Activated T-cell treated with anti-CD3 and anti-CD28 coated beads, Interleukin-2, amount 50 U/mL, for 24 hours (primary cell): ENCODE measurements around the gene EXD3.

Experiments
- DNase-seq: peaks from one replicate; pipeline ENCODE4 v3.0.0-alpha.2; 2020
- H3K27ac Mint-ChIP-seq: 2 replicates; pipeline ENCODE4 v1.8.0; 2020; ENCODE audit warnings: mild to moderate bottlenecking, mixed read lengths
- H3K27me3 Mint-ChIP-seq: 2 replicates; pipeline ENCODE4 v1.8.0; 2020; ENCODE audit warnings: mixed read lengths
- H3K36me3 Mint-ChIP-seq: 2 replicates; pipeline ENCODE4 v1.8.0; 2020; ENCODE audit warnings: low read depth, mixed read lengths
- H3K4me1 Mint-ChIP-seq: 2 replicates; pipeline ENCODE4 v1.8.0; 2020; ENCODE audit warnings: low read depth, mixed read lengths
- H3K4me3 Mint-ChIP-seq: 2 replicates; pipeline ENCODE4 v1.8.0; 2020; ENCODE audit warnings: mild to moderate bottlenecking, moderate library complexity, mixed read lengths
- H3K9me3 Mint-ChIP-seq: 2 replicates; pipeline ENCODE4 v1.8.0; 2020; ENCODE audit warnings: mixed read lengths

Gene EXD3

DNA sequence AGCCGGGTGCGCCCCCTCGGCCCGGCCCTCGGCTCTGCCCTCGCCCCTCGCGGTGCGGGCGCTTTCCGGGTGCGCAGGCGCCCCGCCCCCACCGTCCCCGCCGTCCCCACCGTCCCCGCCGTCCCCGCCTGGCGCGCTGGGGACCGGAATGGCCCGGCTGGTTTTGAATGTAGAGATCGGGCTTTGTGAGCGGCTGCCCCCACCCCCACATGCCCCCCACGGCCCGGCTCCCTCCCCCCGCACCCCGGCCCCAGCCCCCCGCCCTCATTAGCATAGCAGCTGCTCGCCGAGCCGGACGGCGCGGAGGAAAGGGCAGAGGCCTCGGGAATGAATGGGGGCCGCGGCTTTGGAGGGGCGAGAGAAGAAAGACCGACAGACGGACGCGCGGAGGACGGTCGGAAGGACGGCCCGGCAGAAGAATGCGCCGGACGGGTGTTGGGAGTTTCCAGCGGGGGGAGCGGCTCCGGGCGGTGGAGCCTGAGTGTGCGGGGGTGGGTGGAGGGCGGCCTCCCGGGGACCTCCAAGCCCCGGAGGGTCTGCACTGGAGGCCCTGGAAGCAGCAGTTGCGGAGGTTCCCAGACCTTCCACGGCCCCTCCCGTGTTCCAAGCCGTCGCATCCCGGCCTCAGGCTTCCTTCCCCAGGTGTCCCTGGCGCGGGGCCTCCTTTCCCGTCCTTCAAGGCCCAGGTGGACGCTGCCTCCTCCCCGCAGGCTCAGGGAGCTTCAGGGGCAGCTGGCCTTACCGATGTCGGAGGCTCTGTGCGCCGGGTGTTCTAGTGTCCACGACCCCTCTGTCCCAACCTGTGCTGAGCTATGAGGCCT, 126.9 kb downstream of the EXD3 start:
- peak overlapping the region; percentile 43 for H3K4me3 Mint-ChIP-seq
- no peaks in the 10 kb centered on the region for H3K9me3 Mint-ChIP-seq
- no peaks in the 10 kb centered on the region for H3K36me3 Mint-ChIP-seq
- peaks cover 65% of the 10 kb centered on the region for H3K27me3 Mint-ChIP-seq
- H3K4me1 Mint-ChIP-seq, result peaks cover 15% of the 10 kb centered on the region
- DNase-seq, result no peak
- H3K27ac Mint-ChIP-seq, result no peak overlapping the region

DNA sequence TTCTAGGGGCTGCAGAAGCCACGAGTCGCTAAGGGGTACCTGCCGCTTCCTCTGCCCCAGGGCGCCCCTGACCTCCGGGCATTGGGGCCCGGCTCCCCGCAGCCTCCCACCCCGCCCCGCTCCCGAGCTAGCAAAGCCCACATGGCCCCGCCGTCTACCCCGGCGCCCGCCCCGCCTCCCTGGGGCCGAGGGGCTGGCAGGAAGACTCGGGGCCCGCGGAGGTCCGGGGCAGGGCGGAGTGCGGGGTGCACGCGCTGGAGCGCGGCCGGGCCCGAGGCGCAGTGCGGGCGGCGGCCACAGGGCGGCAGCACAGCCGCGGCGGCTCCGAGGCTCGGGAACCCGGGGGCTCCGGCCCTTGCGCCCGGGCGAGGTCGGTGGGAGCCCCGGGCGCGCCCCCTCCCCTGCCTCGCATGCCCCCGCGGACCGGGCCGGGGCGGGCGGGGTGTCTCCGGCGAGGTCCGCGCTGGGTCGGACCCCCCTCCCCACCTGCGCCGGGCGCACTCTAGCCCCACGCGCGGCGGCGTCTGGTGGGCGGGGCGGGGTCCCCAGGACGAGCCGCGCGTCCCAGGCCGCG, 127.6 kb downstream of the EXD3 start:
- DNase-seq, result peak; percentile 78
- peaks cover 61% of the 10 kb centered on the region for H3K27me3 Mint-ChIP-seq
- H3K4me3 Mint-ChIP-seq, result no peak overlapping the region
- H3K27ac Mint-ChIP-seq, result no peak overlapping the region
- H3K9me3 Mint-ChIP-seq, result no peaks in the 10 kb centered on the region
- no peaks in the 10 kb centered on the region for H3K36me3 Mint-ChIP-seq
- H3K4me1 Mint-ChIP-seq, result peaks cover 12% of the 10 kb centered on the region

DNA sequence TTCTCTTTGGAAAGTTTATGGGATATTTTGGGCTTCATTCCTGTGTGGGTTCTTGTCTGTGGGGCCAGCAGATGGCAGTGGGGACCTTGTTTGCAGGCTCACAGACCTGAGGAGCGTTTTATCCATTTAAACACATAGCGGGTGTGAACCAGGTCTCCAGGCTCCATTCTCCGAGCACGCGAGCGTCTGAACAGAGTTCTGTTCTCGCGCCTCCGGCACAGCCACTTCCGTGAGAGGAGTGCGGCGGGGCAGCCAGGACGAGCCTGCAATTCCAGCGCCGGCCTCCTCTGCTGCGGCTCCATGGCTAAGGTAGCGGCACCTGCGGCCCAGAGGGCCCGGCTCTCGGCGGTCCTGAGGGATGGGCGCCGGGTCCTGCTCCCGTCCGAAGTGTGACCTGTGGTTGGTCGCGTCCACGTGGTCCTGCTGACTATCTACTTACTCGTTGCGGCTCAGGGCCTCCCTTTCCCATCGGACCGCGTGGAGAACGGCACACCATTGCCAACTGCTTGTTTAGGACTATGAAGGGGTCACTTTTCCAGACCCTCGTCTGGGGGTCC, 128.2 kb downstream of the EXD3 start:
- peak overlapping the region; percentile 29 for H3K27ac Mint-ChIP-seq
- peaks cover 8% of the 10 kb centered on the region for H3K4me1 Mint-ChIP-seq
- DNase-seq, result no peak
- peak overlapping the region; percentile 10 for H3K4me3 Mint-ChIP-seq
- no peaks in the 10 kb centered on the region for H3K36me3 Mint-ChIP-seq
- peaks cover 57% of the 10 kb centered on the region for H3K27me3 Mint-ChIP-seq
- H3K9me3 Mint-ChIP-seq, result no peaks in the 10 kb centered on the region

DNA sequence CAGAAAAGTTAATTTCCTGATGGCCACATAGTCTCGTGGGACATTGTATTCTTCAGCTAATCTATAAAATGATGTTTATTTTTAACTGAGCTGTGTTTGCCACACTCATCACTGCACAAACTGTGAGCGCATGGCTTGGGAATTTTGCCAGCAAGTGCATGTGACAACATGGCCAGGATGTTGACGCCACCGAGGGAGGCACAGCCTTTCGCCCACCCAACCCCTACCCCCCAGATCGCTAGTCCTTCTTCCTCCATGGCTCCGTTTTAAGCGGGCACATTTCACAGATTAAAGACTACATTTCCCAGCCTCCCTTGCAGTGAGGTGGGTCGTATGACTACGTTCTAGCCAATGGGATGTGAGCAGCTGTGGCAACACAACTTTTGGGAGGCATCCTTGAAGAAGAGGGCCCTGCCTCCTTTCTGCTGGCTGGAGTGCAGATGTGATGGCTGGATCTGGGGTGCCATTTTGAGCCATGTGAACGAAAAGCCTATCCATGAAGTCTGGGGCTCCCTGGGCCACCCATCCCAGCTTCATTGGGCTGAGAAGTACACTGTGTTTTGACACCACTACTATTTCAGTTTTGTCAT, 128.8 kb downstream of the EXD3 start:
- Mint-ChIP-seq H3K27me3 (peaks cover 53% of the 10 kb centered on the region), H3K9me3 (no peaks in the 10 kb centered on the region), H3K36me3 (no peaks in the 10 kb centered on the region), H3K4me1 (peaks cover 8% of the 10 kb centered on the region), H3K4me3 (no peak overlapping the region), H3K27ac (peak overlapping the region; percentile 29)
- no peak for DNase-seq

DNA sequence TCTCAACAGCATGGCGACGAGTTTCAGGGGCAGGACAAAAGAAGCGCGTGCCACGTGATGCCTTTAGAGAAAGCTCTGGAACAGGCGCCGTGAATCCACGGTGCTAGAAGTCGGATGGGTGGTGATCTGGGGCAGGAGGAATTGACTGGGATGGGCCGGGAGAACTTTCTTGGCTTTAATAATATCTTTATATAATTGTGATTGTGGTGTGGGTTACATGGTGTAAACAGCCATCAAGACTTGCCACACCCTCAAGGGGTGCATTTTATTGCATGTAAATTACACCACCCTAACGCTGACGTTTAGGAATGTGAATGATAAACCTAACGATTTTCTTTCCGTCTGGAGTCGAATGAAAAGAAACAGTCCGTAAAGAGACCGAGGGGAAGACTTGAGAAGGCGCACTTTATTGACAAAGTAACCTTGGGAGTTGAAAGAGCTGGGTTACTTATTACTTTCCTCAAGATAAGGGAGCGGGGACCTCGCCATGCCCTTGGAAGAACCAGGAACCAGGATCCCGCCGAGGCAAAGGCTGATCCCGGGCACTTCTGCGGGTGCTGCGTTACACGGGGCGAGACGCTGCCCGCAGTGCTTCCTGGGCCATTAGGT, 129.4 kb downstream of the EXD3 start:
- Mint-ChIP-seq H3K27me3 (peaks cover 47% of the 10 kb centered on the region), H3K27ac (no peak overlapping the region), H3K4me1 (peaks cover 8% of the 10 kb centered on the region), H3K36me3 (no peaks in the 10 kb centered on the region), H3K4me3 (no peak overlapping the region), H3K9me3 (no peaks in the 10 kb centered on the region)
- no peak for DNase-seq

DNA sequence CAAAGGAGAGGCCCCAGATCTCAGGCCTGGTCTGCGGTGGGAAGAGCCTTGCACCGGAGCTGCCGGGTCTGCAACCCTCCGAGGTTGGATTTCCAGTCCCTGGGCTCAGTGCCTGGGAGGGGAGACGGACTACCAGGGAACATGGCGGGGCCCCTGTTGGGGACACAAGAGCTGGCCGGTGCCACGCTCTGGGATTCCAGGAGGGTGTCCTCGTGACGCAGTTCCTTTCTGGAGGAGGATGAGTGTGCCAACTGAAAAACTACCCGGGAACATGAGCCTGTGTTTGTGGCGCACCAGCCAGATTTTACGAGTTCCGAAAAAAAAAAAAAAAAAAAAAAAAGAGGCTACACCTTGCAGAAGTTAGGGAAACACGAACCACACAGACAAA, 129.9 kb downstream of the EXD3 start:
- H3K27me3 Mint-ChIP-seq, result peaks cover 42% of the 10 kb centered on the region
- H3K4me1 Mint-ChIP-seq, result peaks cover 8% of the 10 kb centered on the region
- no peak for DNase-seq
- H3K27ac Mint-ChIP-seq, result no peak overlapping the region
- no peaks in the 10 kb centered on the region for H3K36me3 Mint-ChIP-seq
- H3K9me3 Mint-ChIP-seq, result no peaks in the 10 kb centered on the region
- H3K4me3 Mint-ChIP-seq, result no peak overlapping the region

DNA sequence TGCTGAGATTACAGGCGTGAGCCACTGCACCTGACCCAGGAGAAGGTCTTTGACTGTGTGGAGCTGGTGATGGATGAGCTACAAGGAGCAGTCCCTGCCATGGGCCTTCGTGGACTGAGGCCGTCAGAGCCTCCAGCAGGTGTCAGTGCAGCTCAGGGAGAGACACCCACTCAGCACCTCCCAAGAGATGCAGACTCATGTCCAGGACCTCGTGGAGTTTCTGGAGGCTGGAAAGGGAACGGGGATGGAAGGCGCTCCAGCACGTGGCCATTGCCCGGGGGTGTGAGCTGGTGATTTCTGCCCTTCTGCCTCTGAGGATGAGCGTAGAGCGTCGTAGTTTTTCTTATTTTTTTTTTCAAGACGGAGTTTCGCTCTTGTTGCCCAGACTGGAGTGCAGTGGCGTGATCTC, 136.0 kb downstream of the EXD3 start:
- no peak overlapping the region for H3K4me3 Mint-ChIP-seq
- DNase-seq, result no peak
- no peaks in the 10 kb centered on the region for H3K36me3 Mint-ChIP-seq
- H3K27ac Mint-ChIP-seq, result no peak overlapping the region
- H3K27me3 Mint-ChIP-seq, result peaks cover 11% of the 10 kb centered on the region
- no peaks in the 10 kb centered on the region for H3K9me3 Mint-ChIP-seq
- H3K4me1 Mint-ChIP-seq, result no peaks in the 10 kb centered on the region

DNA sequence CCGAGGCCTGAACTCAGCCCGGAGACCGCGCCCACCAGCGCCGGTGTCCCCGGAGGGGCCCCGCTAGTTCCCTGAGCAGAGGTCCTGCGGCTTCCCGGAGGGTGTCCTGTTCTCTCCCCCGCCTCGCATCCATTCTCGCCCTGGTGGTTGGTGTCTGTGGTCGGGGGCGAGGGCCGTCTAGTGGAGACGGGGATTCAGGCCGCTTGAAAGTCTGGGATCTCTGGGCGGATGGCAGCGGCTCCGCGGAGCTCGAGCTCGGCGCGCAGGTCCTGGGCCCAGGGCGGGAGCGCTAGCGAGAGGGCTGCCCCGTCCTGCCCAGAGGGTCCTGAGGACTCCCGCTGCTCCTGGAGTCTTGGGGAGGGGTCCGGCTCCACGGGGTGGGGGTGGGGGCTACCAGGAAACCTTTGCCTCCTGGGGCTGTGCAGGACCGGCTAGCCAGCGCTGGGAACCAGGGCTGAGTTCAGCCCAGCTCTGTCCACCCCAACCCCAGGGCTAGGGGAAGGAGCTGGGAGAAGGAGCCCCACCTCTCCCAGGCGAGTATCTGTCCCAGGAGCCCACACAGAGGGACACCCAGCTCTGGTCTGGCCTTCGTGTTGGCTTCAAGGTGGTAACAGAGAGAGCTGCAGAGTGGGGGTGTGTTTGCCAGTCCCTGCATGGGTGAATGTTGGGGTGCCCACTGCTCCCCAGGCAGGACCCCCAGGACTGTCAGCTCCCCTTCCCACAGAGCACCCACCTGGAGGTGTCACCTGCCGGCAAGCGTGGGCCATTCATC, 141.4 kb downstream of the EXD3 start:
- H3K27me3 Mint-ChIP-seq, result peaks cover 20% of the 10 kb centered on the region
- H3K27ac Mint-ChIP-seq, result no peak overlapping the region
- H3K9me3 Mint-ChIP-seq, result no peaks in the 10 kb centered on the region
- H3K36me3 Mint-ChIP-seq, result no peaks in the 10 kb centered on the region
- peaks cover 12% of the 10 kb centered on the region for H3K4me1 Mint-ChIP-seq
- H3K4me3 Mint-ChIP-seq, result no peak overlapping the region
- no peak for DNase-seq

DNA sequence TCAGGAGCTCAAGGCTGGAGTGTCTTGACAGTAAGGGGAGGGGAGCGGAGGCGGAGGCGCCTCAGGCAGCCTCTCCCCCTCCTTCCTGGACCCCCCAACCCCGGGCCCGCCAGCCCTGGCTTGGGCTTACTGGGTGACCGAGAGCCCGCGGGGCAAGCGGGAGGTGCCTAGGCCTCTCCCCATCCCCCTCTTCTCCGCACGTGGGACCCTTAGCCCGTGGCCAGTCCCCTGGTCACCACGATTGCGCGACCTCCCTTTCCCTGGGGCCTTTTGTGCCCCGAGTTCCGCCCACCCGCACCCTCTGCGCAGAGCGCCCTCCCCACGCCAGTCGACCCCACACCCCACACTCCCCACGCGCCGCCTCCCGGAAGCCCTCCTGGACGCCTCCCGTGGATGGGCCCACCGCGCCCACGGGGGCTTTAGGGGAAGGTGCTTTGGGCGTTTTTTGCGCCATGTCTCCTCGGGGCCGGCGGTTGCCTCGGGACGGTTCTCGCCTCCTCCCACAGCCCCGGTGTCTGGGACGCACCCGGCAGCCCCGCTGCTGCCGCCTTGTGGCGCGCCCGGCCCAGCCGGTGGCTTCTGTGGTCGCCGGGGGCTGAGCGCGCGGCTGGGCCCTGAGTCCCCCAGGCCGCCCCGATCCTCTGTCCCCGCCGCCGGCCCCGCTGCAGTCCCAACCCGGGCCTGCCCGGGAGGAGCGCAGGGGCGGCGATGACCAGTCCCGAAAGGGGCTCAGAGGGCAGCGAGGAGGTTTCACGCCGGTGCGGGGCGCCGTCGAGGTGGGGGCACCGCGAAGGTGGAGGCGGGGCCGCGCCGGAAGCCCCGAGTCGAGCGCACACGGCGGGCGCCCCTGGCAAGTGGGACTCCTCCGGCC, 142.3 kb downstream of the EXD3 start:
- no peak overlapping the region for H3K27ac Mint-ChIP-seq
- peaks cover 20% of the 10 kb centered on the region for H3K27me3 Mint-ChIP-seq
- no peaks in the 10 kb centered on the region for H3K36me3 Mint-ChIP-seq
- H3K9me3 Mint-ChIP-seq, result no peaks in the 10 kb centered on the region
- no peak for DNase-seq
- H3K4me3 Mint-ChIP-seq, result no peak overlapping the region
- peaks cover 13% of the 10 kb centered on the region for H3K4me1 Mint-ChIP-seq

DNA sequence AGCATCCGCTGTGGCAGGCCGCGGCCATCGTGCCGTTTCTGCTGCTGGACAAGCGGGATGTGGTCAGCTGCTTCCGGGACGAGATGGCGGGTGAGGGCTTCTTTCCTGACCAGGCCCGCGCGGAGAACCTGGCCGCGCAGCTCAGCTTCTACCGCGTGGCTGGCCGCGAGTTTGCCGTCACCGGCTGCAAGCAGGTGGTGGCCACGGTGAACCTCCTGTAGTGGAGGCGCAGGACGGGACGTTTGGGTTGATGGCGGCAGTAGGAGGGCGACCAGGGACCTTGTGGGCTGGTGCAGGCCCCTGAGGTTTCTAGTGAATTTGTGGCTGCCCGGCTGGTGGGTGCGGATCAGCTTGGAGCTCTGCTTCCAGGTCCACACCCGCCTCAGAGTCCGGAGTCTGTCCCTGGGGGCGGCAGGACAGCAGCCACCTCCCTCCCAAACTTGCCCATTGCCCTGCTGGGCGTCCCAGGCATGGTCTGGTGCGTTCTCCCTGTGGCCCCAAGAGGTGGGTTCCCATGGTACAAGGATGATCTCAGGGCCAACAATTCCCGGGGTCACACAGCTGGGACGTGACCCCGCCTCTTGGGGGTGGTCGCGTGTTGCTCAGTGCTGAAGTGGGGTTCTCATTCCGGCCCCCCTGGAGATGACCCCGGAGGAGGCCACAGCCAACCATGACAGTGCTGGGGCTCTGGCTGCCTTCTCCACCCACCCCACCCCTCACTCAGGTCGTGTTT, 143.1 kb downstream of the EXD3 start:
- no peak for DNase-seq
- H3K27me3 Mint-ChIP-seq, result peaks cover 20% of the 10 kb centered on the region
- H3K4me1 Mint-ChIP-seq, result peaks cover 13% of the 10 kb centered on the region
- H3K27ac Mint-ChIP-seq, result no peak overlapping the region
- H3K9me3 Mint-ChIP-seq, result no peaks in the 10 kb centered on the region
- H3K36me3 Mint-ChIP-seq, result no peaks in the 10 kb centered on the region
- no peak overlapping the region for H3K4me3 Mint-ChIP-seq

DNA sequence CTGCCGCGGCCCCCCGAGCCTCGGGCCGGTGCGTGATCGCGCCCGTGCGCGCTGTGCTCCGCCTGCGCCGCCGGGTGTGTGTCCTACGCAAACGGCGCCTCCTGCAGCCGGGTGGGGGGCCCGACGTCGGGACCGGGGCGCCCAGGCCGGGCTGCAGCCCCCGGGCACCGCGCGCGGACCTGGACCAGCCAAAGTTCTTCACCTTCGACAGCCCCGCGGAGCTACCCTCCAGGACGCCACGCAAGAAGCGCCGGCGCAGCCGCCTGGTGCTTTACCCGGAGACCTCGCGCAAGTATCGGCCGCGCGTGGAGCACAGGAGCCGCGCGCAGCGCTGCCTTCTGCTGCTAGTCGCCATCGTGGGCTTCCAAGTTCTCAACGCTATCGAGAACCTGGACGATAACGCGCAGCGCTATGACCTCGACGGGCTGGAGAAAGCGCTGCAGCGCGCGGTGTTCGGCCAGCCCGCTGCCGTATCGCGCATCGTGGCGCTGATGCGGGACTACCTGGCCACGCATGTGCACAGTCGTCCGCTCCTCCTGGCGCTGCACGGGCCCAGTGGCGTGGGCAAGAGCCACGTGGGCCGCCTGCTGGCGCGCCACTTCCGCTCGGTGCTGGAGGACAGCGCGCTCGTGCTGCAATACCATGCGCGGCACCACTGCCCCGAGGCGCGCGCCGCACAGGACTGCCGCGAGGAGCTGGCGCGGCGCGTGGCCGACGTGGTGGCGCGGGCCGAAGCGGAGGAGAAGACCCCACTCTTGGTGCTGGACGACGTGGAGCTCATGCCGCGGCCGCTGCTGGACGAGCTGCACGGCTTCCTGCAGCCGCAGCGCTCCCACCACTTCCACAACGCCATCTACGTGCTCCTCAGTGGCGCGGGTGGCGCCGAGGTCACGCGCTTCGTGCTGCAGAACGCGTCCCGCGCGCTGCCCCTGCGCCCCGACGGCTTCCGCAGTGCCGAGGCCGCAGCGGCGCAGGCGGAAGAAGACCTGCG, 143.9 kb downstream of the EXD3 start:
- no peak overlapping the region for H3K4me3 Mint-ChIP-seq
- no peak for DNase-seq
- peaks cover 20% of the 10 kb centered on the region for H3K27me3 Mint-ChIP-seq
- no peak overlapping the region for H3K27ac Mint-ChIP-seq
- H3K4me1 Mint-ChIP-seq, result peaks cover 14% of the 10 kb centered on the region
- no peaks in the 10 kb centered on the region for H3K9me3 Mint-ChIP-seq
- peaks cover 7% of the 10 kb centered on the region for H3K36me3 Mint-ChIP-seq

DNA sequence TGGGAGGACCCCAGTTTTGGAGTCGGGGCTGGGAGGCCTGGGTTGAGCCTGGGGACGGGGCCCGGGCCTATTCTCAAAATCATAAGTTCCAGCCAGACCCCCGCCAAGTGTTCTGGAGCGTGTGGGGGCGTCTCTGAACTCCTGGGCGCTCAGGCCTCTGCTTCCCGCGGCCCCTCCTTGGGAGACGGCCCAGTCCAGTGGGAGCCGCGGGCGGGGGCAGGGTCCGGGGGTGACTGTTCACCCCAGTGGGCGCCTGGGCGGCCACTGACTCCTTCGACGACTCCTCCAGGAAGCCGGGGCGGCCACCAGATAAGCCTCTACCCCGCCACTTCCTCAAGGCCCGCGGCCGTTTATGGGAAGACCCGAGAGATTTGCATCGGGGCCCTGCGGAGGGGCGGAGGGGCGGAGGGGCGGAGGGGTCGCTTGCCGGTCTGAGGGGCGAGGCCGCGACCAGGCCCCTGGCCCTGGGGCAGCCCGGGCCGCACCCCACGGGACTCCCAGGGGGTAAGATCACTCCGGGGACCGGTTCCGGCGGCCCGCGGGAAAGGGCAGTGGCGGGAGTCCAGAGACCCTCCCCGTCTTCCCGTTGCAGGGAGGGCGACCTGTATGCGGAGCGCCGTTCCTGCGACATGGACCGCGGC, 144.8 kb downstream of the EXD3 start:
- Mint-ChIP-seq H3K4me3 (peak overlapping the region; percentile 81), H3K27ac (peak overlapping the region; percentile 40), H3K27me3 (peaks cover 16% of the 10 kb centered on the region), H3K9me3 (no peaks in the 10 kb centered on the region), H3K4me1 (peaks cover 14% of the 10 kb centered on the region), H3K36me3 (peaks cover 11% of the 10 kb centered on the region)
- no peak for DNase-seq
